ENCODE results near the gene GAS2L1.

- TF ChIP-seq TAF1 (IDR thresholded peaks at IDR 0.05; ENCODE audit: borderline replicate concordance, insufficient read depth, low read length): no peak
- TF ChIP-seq SIN3A (IDR thresholded peaks at IDR 0.05; ENCODE audit: borderline replicate concordance, insufficient read depth, low read length): no peak
- no peak for TF ChIP-seq REST (IDR thresholded peaks at IDR 0.05; ENCODE audit: insufficient read depth in 1 of 2, low read depth in 2 of 2, low read length in 2 of 2)
- TF ChIP-seq POLR2AphosphoS5 (IDR thresholded peaks at IDR 0.05; ENCODE audit: low read depth, low read length): no peak
Measured at GRCh38 chr22:29260031-29260560, 46.4 kb upstream of the GAS2L1 start.
